GM12891 (cell line): Measurements from ENCODE around the gene SBNO2.

ENCODE experiments used
- DNase-seq: peaks from one replicate; pipeline ENCODE4 v3.0.0; 2011; ENCODE audit warnings: low spot score; ENCODE audit not compliant: insufficient read length
- FAIRE-seq: peaks from 2 replicates; lab custom pipeline; 2011; peaks lifted over from hg19 to GRCh38; lab: Jason Lieb, UNC
- PAX5 ChIP-seq: IDR thresholded peaks from 2 replicates; pipeline ENCODE4 v1.6.1; 2011; ENCODE audit warnings: low read length, moderate library complexity, mild to moderate bottlenecking; ENCODE audit not compliant: insufficient read depth, severe bottlenecking
- POLR2A ChIP-seq: IDR thresholded peaks from 2 replicates; pipeline ENCODE4 v1.6.1; 2011; ENCODE audit warnings: low read depth, low read length, control low read depth
- POLR2AphosphoS5 ChIP-seq: IDR thresholded peaks from 2 replicates; pipeline ENCODE4 v1.6.1; 2011; ENCODE audit warnings: low read depth, low read length, control low read depth
- POU2F2 ChIP-seq: IDR thresholded peaks from 2 replicates; pipeline ENCODE4 v1.6.1; 2011; ENCODE audit warnings: low read depth, mild to moderate bottlenecking, control low read depth, low read length, moderate library complexity
- SPI1 ChIP-seq: IDR thresholded peaks from 2 replicates; pipeline ENCODE4 v1.6.1; 2011; ENCODE audit warnings: low read depth, low read length, control low read depth
- TAF1 ChIP-seq: IDR thresholded peaks from 2 replicates; pipeline ENCODE4 v1.6.1; 2011; ENCODE audit warnings: low read depth, low read length, control low read depth

SBNO2 gene

DNA sequence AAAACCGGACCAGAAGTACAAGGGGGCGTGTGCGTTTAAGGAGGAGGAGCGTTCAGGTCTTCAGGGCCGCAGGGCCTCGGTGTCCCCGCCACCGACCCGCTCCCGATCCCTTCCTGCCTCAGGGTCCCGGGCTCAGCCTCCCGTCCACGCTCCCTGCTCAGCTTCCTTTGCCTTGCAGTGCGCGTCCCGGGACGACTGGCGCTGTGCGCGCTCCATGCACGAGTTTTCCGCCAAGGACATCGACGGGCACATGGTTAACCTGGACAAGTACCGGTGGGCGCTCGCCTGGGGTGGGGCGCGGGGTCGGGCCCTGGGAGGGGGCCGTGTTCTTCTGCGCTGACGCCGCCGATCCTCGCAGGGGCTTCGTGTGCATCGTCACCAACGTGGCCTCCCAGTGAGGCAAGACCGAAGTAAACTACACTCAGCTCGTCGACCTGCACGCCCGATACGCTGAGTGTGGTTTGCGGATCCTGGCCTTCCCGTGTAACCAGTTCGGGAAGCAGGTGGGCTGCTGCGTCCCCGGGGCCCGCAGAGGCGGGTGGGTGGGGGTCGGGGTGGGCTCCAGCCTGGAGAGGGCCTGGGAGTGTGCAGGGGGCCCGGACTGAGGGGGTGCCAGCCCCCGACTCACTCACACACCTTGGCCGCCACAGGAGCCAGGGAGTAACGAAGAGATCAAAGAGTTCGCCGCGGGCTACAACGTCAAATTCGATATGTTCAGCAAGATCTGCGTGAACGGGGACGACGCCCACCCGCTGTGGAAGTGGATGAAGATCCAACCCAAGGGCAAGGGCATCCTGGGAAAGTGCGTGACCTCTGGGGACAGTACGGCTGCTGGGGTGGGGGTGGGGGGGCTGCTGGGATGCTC, 68.8 kb downstream of the SBNO2 start:
- TF ChIP-seq POU2F2 (0 out of 2 replicates have a peak, but pooled peaks have one; percentile 31), SPI1 (no peak)
- no peak for FAIRE-seq
- peak; percentile 62 for DNase-seq

DNA sequence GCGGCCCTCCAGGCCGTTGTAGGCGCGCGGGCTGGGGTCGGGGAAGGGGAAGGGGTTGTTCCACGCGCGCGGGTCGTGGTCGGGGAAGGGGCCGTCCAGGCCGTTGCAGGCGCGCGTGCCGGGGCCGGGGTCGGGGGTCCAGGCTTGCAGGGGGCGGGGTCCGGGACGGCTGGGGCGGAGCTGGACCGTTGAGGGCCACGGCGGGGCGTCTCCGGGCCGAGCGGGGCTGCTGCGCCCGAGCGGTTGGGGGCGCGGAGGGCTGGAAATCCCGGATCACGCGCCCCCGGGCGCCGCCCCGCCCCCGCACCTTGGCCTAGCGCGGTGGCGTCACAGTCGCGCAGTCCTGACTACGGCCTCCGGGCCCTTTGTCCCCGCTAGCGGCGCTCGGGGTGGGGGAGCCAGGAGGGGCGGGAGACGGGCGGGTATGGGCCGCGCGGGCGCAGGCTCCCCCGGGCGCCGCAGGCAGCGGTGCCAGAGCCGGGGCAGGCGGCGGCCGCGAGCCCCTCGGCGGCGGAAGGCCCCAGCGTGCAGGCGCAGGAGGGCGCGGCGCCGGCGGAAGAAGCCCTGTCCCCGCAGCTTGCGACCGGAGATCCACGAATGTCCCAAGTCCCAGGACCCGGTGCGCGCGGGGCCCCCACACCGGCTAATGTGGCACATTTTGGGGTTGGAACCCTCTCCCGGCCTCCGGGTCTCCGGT, 69.6 kb downstream of the SBNO2 start:
- TF ChIP-seq PAX5 (no peak), POLR2A (no peak), SPI1 (no peak), TAF1 (no peak), POU2F2 (no peak), POLR2AphosphoS5 (no peak)
- DNase-seq (peak; percentile 91), FAIRE-seq (peak; percentile 91)

DNA sequence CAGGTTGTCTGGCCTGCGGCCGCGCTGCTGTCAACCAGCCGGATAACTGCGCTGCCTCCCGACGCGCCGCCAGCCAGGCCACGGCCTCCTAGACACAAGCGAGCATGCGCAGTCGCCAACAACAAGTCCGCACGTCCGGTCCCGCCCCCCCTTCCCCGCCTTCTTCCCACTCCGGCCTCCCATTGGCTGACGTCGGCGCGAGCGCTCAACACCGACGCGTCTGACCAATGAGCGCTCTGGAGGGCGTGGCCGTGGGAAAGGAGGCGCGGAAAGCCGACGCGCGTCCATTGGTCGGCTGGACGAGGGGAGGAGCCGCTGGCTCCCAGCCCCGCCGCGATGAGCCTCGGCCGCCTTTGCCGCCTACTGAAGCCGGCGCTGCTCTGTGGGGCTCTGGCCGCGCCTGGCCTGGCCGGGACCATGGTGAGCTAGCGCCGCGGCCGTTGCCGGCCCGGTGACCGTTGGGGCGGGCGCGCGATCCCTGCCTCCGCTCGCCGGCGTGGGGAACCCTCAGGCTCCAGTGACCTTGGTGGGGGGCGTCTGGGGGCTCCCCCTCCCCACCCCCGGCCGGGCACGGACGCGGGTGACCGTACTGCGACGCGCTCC, 70.3 kb downstream of the SBNO2 start, which contains the start of gene GPX4:
GPX4 (plus strand) TSS at position 287 of the 603 bp plus-strand sequence; CDS start at position 337, 50 bp downstream.
- FAIRE-seq (peak; percentile 100), DNase-seq (peak; percentile 99)
- TF ChIP-seq POLR2AphosphoS5 (peak; percentile 92), SPI1 (no peak), TAF1 (peak; percentile 77), POU2F2 (peak; percentile 77; the same call in 1 of the 2 replicates), POLR2A (peak; percentile 96), PAX5 (no peak)

DNA sequence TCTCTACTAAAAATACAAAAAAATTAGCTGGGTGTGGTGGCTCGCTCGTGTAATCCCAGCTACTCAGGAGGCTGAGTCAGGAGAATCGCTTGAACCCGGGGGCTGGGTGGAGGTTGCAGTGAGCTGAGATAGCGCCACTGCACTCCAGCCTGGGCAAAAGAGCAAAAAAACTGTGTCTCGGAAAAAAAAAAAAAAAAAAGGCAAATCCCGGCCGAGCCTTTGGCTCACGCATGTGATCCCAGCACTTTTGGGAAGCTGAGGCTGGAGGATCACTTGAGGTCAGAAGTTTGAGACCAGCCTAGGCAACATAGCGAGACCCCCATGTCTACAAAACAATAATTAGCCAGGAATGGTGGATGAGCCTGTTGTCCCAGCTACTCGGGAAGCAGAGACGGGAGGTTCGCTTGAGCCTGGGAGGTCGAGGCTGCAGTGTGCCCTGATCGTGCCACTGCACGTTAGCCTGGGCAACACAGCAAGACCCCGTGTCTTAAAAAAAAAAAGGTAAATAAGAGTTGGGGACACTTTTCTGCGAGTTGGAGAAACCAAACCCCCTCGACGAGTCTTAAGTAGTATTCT, 70.8 kb downstream of the SBNO2 start:
- TF ChIP-seq POLR2A: no peak
- no peak for TF ChIP-seq POLR2AphosphoS5
- TF ChIP-seq PAX5: no peak
- TF ChIP-seq SPI1: no peak
- TF ChIP-seq TAF1: no peak
- TF ChIP-seq POU2F2: no peak
- FAIRE-seq (no peak), DNase-seq (no peak)

DNA sequence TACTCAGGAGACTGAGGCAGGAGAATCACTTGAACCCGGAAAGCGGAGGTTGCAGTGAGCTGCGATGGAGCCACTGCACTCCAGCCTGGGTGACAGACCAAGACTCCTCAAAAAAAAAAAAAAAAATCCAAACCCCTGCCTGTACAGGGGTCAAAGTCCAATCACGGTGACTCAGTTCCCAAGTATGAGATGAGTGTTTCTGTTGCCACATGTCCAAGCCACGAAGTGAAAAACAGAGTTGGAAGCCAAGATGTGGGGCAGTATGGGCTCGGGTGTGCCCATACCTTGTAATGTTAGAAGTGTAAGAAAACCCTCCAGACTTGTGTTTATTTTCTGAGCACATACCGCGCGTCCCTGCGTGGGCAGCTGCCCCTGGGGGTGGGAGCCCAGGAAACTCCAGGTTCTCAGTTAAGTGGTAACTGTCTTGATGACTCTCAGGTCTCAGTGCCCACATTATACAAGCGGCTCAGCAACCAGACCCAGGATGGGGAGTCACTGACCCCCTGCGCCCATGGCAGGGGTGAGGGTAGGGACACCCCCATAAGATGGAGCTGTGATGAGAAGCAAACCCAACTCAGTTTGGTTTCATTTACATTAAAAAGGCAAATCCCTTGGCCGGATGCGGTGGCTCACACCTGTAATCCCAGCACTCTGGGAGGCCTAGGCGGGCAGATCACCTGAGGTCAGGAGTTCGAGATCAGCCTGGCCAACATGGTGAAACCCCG, 71.5 kb downstream of the SBNO2 start:
- FAIRE-seq: peak; percentile 75
- no peak for DNase-seq
- TF ChIP-seq POU2F2 (no peak), TAF1 (no peak), POLR2A (no peak), POLR2AphosphoS5 (no peak), PAX5 (no peak), SPI1 (no peak)

DNA sequence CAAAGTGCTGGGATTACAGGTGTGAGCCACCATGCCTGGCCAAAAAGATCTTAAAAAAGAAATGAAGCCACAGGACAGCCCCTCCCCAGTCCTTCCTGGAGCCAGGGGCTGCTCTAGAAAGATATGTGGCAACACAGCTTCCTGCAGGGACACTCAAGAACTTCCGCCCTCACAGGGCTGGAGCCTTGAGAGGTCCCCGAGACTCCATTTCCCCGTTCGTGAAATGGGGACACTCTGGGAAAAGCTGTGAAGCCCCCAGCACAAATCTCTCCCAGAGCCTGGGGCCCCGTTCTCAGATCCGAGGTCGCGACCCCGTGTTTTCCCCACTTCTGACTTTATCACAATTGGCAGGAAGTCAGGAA, 72.8 kb downstream of the SBNO2 start:
- FAIRE-seq (no peak), DNase-seq (no peak)
- no peak for TF ChIP-seq POU2F2
- TF ChIP-seq TAF1: no peak
- TF ChIP-seq POLR2A: no peak
- no peak for TF ChIP-seq PAX5
- no peak for TF ChIP-seq POLR2AphosphoS5
- TF ChIP-seq SPI1: no peak

DNA sequence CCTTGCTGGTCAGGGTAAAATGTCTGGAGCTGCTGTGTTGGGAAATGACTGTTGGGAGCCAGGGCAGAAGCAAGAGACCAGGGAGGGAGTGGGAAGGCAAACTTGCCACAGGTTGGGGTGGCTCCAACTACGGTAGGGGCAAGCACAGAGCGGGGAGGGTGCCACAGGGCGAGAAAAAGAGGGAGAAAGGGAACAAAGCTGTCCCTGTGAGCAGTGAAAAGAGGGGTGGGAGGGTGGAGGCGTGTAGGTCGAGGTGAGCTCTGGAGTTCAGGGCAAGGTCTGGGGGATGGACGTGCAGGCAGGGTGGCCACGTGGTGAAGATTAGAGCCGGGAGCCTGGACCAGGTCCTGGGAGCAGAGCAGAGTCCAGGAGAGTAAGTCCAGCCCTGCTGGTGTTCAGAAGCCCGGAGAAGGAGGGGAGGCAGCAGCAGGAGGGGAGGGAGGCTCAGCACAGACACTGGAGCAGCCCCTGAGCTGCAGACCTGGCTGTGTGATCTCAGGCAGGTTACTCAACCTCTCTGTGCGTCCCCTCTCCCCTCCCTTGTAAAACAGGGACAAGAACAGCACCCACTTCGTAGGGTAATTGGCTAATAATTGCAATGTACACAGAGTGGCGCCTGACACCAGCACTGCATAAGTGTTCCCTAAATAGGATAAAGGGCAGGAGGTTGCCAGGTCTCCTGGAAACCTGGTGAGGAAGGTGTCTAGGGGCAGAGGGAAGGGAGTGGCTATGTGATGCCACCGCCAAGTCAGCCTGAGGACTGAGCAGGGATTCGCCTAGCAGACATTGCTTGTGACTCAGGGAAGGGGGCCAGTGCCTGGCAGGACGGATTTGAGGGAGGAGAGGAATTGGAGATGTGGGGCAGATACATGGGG, 75.7 kb downstream of the SBNO2 start:
- DNase-seq (no peak), FAIRE-seq (no peak)
- TF ChIP-seq POLR2A (no peak), PAX5 (no peak), POLR2AphosphoS5 (no peak), SPI1 (no peak), POU2F2 (no peak), TAF1 (no peak)

DNA sequence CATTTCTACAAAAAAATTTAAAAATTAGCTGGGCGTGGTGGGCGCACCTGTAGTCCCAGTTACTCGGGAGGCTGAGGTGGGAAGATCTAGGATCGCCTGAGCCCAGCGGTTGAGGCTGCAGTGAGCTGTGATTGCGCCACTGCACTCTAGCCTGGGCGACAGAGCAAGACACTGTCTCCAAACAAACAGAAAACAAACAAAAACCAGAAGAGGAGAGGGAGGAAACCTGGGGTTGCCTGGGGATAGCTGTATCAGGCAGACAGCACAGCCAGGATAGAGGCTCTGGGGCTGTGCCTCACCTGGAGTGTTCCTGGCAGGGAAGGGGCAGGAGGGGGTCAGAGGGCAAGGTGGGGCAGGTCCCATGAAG, 76.3 kb downstream of the SBNO2 start:
- TF ChIP-seq POU2F2 (no peak), TAF1 (no peak), POLR2AphosphoS5 (no peak), SPI1 (no peak), PAX5 (no peak), POLR2A (no peak)
- DNase-seq: no peak

More for the DNA sequence above, 76.3 kb downstream of the SBNO2 start:
- no peak for FAIRE-seq
